B cell (primary cell): ENCODE results near the gene HJV. TPM values are rescaled to one million over a fixed set of nuclear protein-coding genes. Genes with fewer than 3 reads are reported as not detected.

Source experiments
- ATAC-seq: fragments of 200-7000 bp; cut with Tn5 transposase; one replicate; pipeline ENCODE4 v1.10.0; 2021; ENCODE audit warnings: low read depth, mild to moderate bottlenecking, moderate number of reproducible peaks, moderate library complexity
- CTCF ChIA-PET: fragments of 350-600 bp; sonication (Branson Sonifier 250); formaldehyde crosslinking; loops from one replicate; lab custom pipeline; 2021; ENCODE audit warnings: antibody characterized with exemption, inconsistent platforms; lab: Charles Lee
- POLR2A ChIA-PET: fragments of 350-600 bp; sonication (Branson Sonifier 250); formaldehyde crosslinking; loops from one replicate; lab custom pipeline; 2021; ENCODE audit warnings: antibody characterized with exemption; lab: Charles Lee
- DNase-seq: peaks from one replicate; pipeline ENCODE4 v3.0.0; 2013
- H2AFZ ChIP-seq: 2 replicates; pipeline ENCODE4 v1.6.1; 2012; ENCODE audit warnings: mild to moderate bottlenecking, low read depth, low read length; ENCODE audit not compliant: insufficient read depth, poor library complexity, severe bottlenecking
- H3K27ac ChIP-seq, 2 donors: 1 replicate in 1 of 2; 2 replicates in 1 of 2; pipeline ENCODE4 v1.5.1; 2012 to 2013; ENCODE audit warnings: low read length in 2 of 2, mild to moderate bottlenecking in 2 of 2, moderate library complexity in 1 of 2
- H3K27me3 ChIP-seq, 4 experiments: fragments of 200-600 bp in 1 of 4; sonication (generic) in 1 of 4; replicated peaks in 1 of 4; 1 replicate in 2 of 4; 2 replicates in 2 of 4; pipeline versions ENCODE4 v1.6.1 to v1.7.0; 2013 to 2016; ENCODE audit warnings: low read length in 3 of 4, mild to moderate bottlenecking in 2 of 4, mixed read lengths in 1 of 4, moderate library complexity in 1 of 4; ENCODE audit not compliant: insufficient read depth in 4 of 4, control insufficient read depth in 3 of 4; ENCODE audit errors: control extremely low read depth in 1 of 4
- H3K36me3 ChIP-seq, 2 experiments: replicated peaks in 1 of 2; 1 replicate in 1 of 2; 2 replicates in 1 of 2; pipeline versions ENCODE4 v1.6.1 to v1.7.1; 2013; ENCODE audit warnings: low read length in 1 of 2; ENCODE audit not compliant: insufficient read depth in 2 of 2, control insufficient read depth in 1 of 2; ENCODE audit errors: control extremely low read depth in 1 of 2, extremely low read depth in 1 of 2
- H3K4me1 ChIP-seq, 2 donors: fragments of 200-600 bp in 1 of 2; sonication (generic) in 1 of 2; 1 replicate in 1 of 2; 2 replicates in 1 of 2; pipeline versions ENCODE4 v1.5.1 to v1.6.1; 2013 to 2017; ENCODE audit warnings: low read length in 2 of 2; ENCODE audit not compliant: control insufficient read depth in 2 of 2, insufficient read depth in 2 of 2
- H3K4me2 ChIP-seq: replicated peaks from 2 replicates; pipeline ENCODE3; 2012; ENCODE audit warnings: mild to moderate bottlenecking, low read depth, low read length; ENCODE audit not compliant: poor library complexity, severe bottlenecking
- H3K4me3 ChIP-seq, 5 experiments: fragments of 200-600 bp in 1 of 5; sonication (generic) in 1 of 5; 1 replicate in 3 of 5; 2 replicates in 2 of 5; pipeline versions ENCODE4 v1.5.1 to v1.7.0; 2011 to 2016; ENCODE audit warnings: low read length in 4 of 5, mild to moderate bottlenecking in 4 of 5, low read depth in 2 of 5, control low read depth in 1 of 5, moderate library complexity in 1 of 5; ENCODE audit not compliant: insufficient read depth in 1 of 5; ENCODE audit errors: control extremely low read depth in 1 of 5, extremely low read depth in 1 of 5
- H3K79me2 ChIP-seq: fragments of 200-600 bp; sonication (generic); one replicate; pipeline ENCODE4 v1.6.0; 2016; ENCODE audit warnings: low read length; ENCODE audit not compliant: control insufficient read depth, insufficient read depth
- H3K9ac ChIP-seq: fragments of 200-600 bp; sonication (generic); 2 replicates; pipeline ENCODE4 v1.6.1; 2017; ENCODE audit warnings: mild to moderate bottlenecking, low read length, moderate library complexity
- H3K9me3 ChIP-seq, 3 donors: one replicate each; pipeline versions ENCODE4 v1.6.1 to v1.7.1; 2013; ENCODE audit warnings: low read length in 2 of 3; ENCODE audit not compliant: control insufficient read depth in 2 of 3, insufficient read depth in 1 of 3; ENCODE audit errors: control extremely low read depth in 1 of 3
- H4K20me1 ChIP-seq: 2 replicates; pipeline ENCODE4 v1.6.0; 2012; ENCODE audit warnings: mild to moderate bottlenecking, low read length; ENCODE audit not compliant: insufficient read depth, control insufficient read depth, poor library complexity, severe bottlenecking
- H3K27ac Mint-ChIP-seq: one replicate; pipeline ENCODE4 v1.8.0; 2021; ENCODE audit warnings: mixed read lengths
- H3K27me3 Mint-ChIP-seq: one replicate; pipeline ENCODE4 v1.8.0; 2021; ENCODE audit warnings: mixed read lengths
- H3K4me1 Mint-ChIP-seq: one replicate; pipeline ENCODE4 v1.8.0; 2021; ENCODE audit warnings: mixed read lengths
- H3K4me3 Mint-ChIP-seq: one replicate; pipeline ENCODE4 v1.8.0; 2021; ENCODE audit warnings: mixed read lengths
- H3K9me3 Mint-ChIP-seq: one replicate; pipeline ENCODE4 v1.8.0; 2022; ENCODE audit warnings: mixed read lengths; ENCODE audit not compliant: insufficient read depth
- CTCF ChIP-seq: fragments of 200-600 bp; IDR thresholded peaks from one replicate; pipeline ENCODE4 v1.8.0; 2022; ENCODE audit warnings: antibody characterized with exemption, mild to moderate bottlenecking
- EZH2 ChIP-seq: IDR thresholded peaks from 2 replicates; pipeline ENCODE4 v1.6.1; 2012; ENCODE audit warnings: borderline replicate concordance, low read depth, mild to moderate bottlenecking, moderate library complexity, low read length; ENCODE audit not compliant: insufficient read depth, poor library complexity, severe bottlenecking
- WGBS: methylation state at CpG from one replicate; pipeline ENCODE4 v1.1.5; 2013; ENCODE audit warnings: missing lambda C conversion rate; ENCODE audit not compliant: insufficient coverage; 5-methylcytosine and 5-hydroxymethylcytosine counted together
- intact Hi-C: fragments of 100-400 bp; cut with micrococcal nuclease; formaldehyde crosslinking; loops from one replicate; pipeline ENCODE4 v1.10.0; 2022
- polyA plus RNA-seq: library from polyadenylated mRNA; depleted of rRNA; stranded (reverse); fragments of >200 nt; gene quantifications from 2 replicates; pipeline ENCODE4 v1.2.3, GENCODE V29; 2012
- total RNA-seq, 2 donors: library from RNA; stranded (reverse); fragments of 120-200 nt in 1 of 2; gene quantifications; 1 replicate in 1 of 2; 2 replicates in 1 of 2; pipeline versions ENCODE4 v1.2.3 to v1.2.4, GENCODE V29; 2013 to 2022

The HJV gene
- total and polyA plus RNA-seq, 2 donors (not counting 1 experiment from before 2014, with no cell fraction given), result not detected

DNA sequence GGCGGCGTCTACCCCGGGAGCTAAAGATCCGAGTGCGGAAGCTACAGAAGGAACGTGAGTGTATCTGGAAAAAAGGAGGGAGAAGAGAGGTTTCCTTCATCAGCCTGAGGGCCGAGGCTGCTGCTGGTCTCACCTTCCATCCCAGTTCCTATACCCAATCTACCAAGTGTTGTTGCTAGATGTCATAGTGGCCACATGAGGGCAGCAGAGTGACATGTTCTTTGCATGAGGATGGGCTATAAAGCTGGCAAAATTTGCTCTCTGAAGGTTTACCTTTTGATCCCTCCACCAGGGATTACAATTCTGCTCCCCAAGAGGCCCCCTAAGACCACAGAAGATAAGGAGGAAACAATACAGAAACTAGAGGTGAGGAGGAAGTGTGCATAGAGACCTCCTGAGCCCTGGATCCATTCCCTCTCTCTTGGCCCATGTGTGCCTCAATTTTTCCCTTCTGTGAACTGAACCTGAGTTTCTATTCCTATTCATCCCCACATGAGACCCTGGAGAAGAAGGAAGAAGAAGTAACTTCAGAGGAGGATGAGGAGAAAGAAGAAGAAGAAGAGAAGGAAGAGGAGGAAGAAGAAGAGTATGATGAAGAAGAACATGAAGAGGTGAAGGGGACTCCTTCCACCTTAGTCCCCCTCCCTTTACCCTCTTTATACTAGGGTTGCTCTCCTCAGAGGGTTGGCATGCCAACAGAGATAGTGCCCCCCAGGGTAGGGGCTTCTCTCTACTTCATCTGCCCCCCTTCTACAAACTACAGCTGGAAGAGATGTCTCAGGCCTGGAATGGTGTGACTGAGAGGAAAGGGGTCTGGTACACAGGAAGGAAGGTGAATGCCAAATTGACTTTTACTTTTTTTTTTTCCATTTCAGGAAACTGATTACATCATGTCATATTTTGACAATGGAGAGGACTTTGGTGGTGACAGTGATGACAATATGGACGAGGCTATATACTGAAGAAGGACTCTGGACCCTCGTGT is 43.8 kb downstream of the HJV start:
- Mint-ChIP-seq H3K4me3 (no peak overlapping the region), H3K4me1 (peaks cover 17% of the 10 kb centered on the region), H3K9me3 (no peaks in the 10 kb centered on the region), H3K27me3 (no peaks in the 10 kb centered on the region), H3K27ac (no peak overlapping the region)
- ChIA-PET POLR2A (interaction anchor here (0.6 to 4.7 kb wide), 11 partner anchors 13 to 120 kb away, joined by 3 to 131 read pairs (median 7); partner anchors contain the start of genes ANKRD34A, LIX1L, POLR3GL and RBM8A), CTCF (interaction anchor here (0.6 to 9.5 kb wide), 25 partner anchors 8 to 132 kb away, joined by 3 to 361 read pairs (median 7); partner anchors contain the start of genes ANKRD34A, HJV, LIX1L and NUDT17)
- H3K4me2 ChIP-seq, result peak overlapping the region; percentile 75
- no peaks in the 10 kb centered on the region for H3K27me3 ChIP-seq
- no peaks in the 10 kb centered on the region for H3K9me3 ChIP-seq
- peak overlapping the region in 2 of 5 experiments; percentile 15 to 52 for H3K4me3 ChIP-seq
- peak; percentile 80 for TF ChIP-seq CTCF
- TF ChIP-seq EZH2, result no peak
- H3K36me3 ChIP-seq, result peaks cover 0 to 7% of the 10 kb centered on the region in 2 experiments
- ATAC-seq (peak; percentile 37), DNase-seq (peak; percentile 88)
- H3K9ac ChIP-seq, result peak overlapping the region; percentile 59
- no CpG with 5 or more reads among the region's 9 CpGs for WGBS
- H3K4me1 ChIP-seq, result peaks cover 57 to 58% of the 10 kb centered on the region in 2 donors
- H2AFZ ChIP-seq, result peak overlapping the region; percentile 60
- H3K79me2 ChIP-seq, result peaks cover 38% of the 10 kb centered on the region
- intact Hi-C loops, result loop anchor here (1.0 kb wide), 4 partner anchors 30 to 132 kb away; partner anchors contain the start of gene NUDT17
- H3K27ac ChIP-seq, result peak overlapping the region; percentile 96 to 97
- H4K20me1 ChIP-seq, result no peaks in the 10 kb centered on the region
